Mammary epithelial cell (primary cell): ENCODE measurements around the gene ACVRL1.

Source experiments
- EZH2 ChIP-seq: IDR thresholded peaks from 2 replicates; pipeline ENCODE4 v1.6.1; 2012; ENCODE audit warnings: low read length, inconsistent platforms, borderline replicate concordance
- TF ChIP-seq, protein P1 (sequence below), 2 donors: IDR thresholded peaks in 1 of 2; conservative IDR thresholded peaks in 1 of 2; 2 replicates each; pipeline ENCODE4 v1.5.1; 2011 to 2012; ENCODE audit warnings: inconsistent platforms in 2 of 2, low read length in 2 of 2, mild to moderate bottlenecking in 2 of 2, control low read depth in 1 of 2, low read depth in 1 of 2; ENCODE audit not compliant: insufficient read depth in 1 of 2; ENCODE audit errors: extremely low read depth in 1 of 2

- TF ChIP-seq, protein P1, sequence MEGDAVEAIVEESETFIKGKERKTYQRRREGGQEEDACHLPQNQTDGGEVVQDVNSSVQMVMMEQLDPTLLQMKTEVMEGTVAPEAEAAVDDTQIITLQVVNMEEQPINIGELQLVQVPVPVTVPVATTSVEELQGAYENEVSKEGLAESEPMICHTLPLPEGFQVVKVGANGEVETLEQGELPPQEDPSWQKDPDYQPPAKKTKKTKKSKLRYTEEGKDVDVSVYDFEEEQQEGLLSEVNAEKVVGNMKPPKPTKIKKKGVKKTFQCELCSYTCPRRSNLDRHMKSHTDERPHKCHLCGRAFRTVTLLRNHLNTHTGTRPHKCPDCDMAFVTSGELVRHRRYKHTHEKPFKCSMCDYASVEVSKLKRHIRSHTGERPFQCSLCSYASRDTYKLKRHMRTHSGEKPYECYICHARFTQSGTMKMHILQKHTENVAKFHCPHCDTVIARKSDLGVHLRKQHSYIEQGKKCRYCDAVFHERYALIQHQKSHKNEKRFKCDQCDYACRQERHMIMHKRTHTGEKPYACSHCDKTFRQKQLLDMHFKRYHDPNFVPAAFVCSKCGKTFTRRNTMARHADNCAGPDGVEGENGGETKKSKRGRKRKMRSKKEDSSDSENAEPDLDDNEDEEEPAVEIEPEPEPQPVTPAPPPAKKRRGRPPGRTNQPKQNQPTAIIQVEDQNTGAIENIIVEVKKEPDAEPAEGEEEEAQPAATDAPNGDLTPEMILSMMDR (conservative IDR thresholded peaks at IDR 0.05 in 1 of 2, IDR thresholded peaks at IDR 0.05 in 1 of 2; ENCODE audit: extremely low read depth in 1 of 2, insufficient read depth in 1 of 2, low read depth in 1 of 2, low read length in 2 of 2) = no peak
- TF ChIP-seq EZH2 = no peak
These were observed 62.3 kb downstream of the ACVRL1 start for GRCh38 chr12:51969643-51970042.
